Ascending aorta (tissue), 2 donors: ENCODE data around the gene FMO5. TPM values are rescaled to one million over a fixed set of nuclear protein-coding genes. Genes with fewer than 3 reads are reported as not detected.

ENCODE experiments used
- DNase-seq, 2 donors: peaks; one replicate each; pipeline ENCODE4 v3.0.0-alpha.2; 2019; ENCODE audit warnings: low spot score in 2 of 2
- H3K27ac ChIP-seq, 2 donors: fragments of 200-600 bp; sonication (generic); one replicate each; pipeline ENCODE4 v1.5.1; 2016 to 2017; ENCODE audit warnings: mild to moderate bottlenecking in 1 of 2
- H3K27me3 ChIP-seq: fragments of 200-600 bp; sonication (generic); one replicate; pipeline ENCODE4 v1.5.1; 2017
- H3K36me3 ChIP-seq, 2 donors: fragments of 200-600 bp; sonication (generic); one replicate each; pipeline ENCODE4 v1.5.1; 2016
- H3K4me1 ChIP-seq, 2 donors: fragments of 200-600 bp; sonication (generic); one replicate each; pipeline ENCODE4 v1.5.1; 2016 to 2017; ENCODE audit warnings: mild to moderate bottlenecking in 1 of 2
- H3K4me3 ChIP-seq, 2 donors: fragments of 200-600 bp; sonication (generic); one replicate each; pipeline ENCODE4 v1.5.1; 2016 to 2017; ENCODE audit warnings: mild to moderate bottlenecking in 1 of 2
- H3K9me3 ChIP-seq, 2 donors: fragments of 200-600 bp; sonication (generic); one replicate each; pipeline ENCODE4 v1.5.1; 2016
- intact Hi-C: fragments of 100-400 bp; cut with DNase I; formaldehyde crosslinking; loops from one replicate; pipeline ENCODE4 v1.15.1; 2023
- total RNA-seq: library from RNA; depleted of rRNA; stranded (reverse); fragments of >200 nt; gene quantifications from one replicate; pipeline ENCODE4 v1.1.0, GENCODE V29; 2016
- TF ChIP-seq, protein P1 (sequence below), 3 experiments: fragments of 200-600 bp in 2 of 3; fragments of 450-650 bp in 1 of 3; sonication (generic) in 2 of 3; IDR thresholded peaks; one replicate each; pipeline ENCODE4 v1.5.1; 2016 to 2019; ENCODE audit warnings: antibody characterized with exemption in 3 of 3, mild to moderate bottlenecking in 1 of 3, moderate library complexity in 1 of 3

FMO5 gene, protein sequence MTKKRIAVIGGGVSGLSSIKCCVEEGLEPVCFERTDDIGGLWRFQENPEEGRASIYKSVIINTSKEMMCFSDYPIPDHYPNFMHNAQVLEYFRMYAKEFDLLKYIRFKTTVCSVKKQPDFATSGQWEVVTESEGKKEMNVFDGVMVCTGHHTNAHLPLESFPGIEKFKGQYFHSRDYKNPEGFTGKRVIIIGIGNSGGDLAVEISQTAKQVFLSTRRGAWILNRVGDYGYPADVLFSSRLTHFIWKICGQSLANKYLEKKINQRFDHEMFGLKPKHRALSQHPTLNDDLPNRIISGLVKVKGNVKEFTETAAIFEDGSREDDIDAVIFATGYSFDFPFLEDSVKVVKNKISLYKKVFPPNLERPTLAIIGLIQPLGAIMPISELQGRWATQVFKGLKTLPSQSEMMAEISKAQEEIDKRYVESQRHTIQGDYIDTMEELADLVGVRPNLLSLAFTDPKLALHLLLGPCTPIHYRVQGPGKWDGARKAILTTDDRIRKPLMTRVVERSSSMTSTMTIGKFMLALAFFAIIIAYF
- total RNA-seq: 19.6 TPM

DNA sequence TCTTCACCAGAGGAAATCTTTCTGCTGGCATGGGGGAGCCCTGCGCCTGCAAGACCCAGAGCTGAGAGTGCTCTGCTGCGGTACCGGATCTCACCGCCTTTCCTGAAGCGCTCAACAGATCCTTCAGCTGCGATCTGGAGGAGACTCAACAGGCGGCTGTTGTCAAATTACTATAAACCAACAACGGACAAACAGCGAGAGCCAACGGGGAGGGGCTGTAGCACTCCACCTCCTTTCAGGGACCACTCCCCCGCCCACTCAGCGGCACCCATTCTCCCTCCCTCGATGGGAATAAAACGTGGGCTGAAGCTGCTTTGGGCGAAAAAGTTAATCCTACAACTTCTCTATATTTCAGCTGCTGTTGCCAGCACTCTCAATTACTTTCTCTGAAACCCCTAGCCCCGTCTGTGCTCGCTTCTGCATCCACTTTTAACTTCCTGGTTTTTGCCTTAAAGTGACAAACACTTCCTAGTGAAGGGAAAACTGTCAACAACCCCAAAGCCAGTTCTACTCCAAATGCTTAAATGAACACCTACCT is at the start of gene FMO5:
Gene FMO5 (minus strand): TSS at position 147 of the 538 bp plus-strand sequence. CDS start 310 bp downstream, outside the sequence.
- H3K27ac ChIP-seq: peak within 1 kb of the TSS; percentile 73 to 78
- TF ChIP-seq, protein P1, sequence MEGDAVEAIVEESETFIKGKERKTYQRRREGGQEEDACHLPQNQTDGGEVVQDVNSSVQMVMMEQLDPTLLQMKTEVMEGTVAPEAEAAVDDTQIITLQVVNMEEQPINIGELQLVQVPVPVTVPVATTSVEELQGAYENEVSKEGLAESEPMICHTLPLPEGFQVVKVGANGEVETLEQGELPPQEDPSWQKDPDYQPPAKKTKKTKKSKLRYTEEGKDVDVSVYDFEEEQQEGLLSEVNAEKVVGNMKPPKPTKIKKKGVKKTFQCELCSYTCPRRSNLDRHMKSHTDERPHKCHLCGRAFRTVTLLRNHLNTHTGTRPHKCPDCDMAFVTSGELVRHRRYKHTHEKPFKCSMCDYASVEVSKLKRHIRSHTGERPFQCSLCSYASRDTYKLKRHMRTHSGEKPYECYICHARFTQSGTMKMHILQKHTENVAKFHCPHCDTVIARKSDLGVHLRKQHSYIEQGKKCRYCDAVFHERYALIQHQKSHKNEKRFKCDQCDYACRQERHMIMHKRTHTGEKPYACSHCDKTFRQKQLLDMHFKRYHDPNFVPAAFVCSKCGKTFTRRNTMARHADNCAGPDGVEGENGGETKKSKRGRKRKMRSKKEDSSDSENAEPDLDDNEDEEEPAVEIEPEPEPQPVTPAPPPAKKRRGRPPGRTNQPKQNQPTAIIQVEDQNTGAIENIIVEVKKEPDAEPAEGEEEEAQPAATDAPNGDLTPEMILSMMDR (IDR thresholded peaks at IDR 0.05): peak in 2 of 3 experiments; percentile 25 to 31
- intact Hi-C loops: loop anchor here (2.0 kb wide), 1 partner anchor 52 kb away; the partner anchor contains the start of gene PRKAB2

DNA sequence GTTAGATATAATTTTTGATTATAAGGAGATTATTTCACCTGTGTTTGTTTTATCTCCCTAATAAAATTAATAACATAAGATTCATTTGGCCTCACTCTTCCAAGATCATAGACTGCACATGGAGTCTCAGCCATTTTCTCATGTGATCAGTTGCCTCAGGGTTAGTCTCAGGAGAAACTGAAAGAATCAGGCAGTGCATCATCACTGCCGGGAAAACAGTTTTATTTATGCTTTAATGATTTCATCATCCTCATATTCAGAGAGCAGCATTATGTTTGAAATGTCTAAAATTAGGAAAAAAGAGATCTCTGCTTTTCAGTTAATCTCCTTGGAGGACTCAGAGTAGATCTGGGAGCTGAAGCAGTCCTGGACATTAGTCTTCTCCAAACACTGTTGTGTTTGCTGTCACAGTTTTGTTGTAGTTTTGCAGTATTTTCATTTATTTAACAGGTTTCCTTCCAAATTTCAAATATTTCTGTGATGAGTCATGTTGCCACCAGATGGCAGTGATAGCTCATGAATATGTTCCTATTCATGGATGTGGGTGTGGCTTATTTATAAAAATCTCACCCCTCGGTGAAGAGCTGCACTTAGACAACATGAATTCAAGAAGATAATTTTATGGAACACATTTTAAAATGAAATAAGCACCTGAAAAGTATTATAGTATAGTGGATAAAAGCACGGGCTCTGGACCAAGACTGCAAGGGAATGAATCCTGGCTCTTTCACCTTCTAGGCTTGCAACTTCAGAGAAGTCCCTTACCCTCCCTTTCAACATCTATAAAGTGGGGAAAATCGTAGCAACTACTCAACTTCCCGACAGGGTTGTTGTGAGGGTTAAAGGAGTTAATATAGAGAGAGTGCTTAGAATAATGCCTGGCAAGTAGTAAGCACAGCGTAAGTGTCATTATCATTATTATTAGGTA is 48.5 kb upstream of the FMO5 start:
- Histone ChIP-seq H3K4me1 (peaks cover 4 to 11% of the 10 kb centered on the region in 2 donors), H3K27me3 (no peaks in the 10 kb centered on the region), H3K36me3 (peaks cover 33 to 66% of the 10 kb centered on the region in 2 donors), H3K27ac (peak overlapping the region; percentile 23 to 50), H3K9me3 (no peaks in the 10 kb centered on the region), H3K4me3 (peak overlapping the region in 1 of 2 donors; percentile 20)
- TF ChIP-seq, protein P1 (IDR thresholded peaks at IDR 0.05): peak; percentile 33 to 56 (median 42)
- DNase-seq: no peak
- intact Hi-C loops: loop anchor here (1.0 to 5.0 kb wide), 4 partner anchors 31 to 369 kb away; partner anchors contain the start of gene CHD1L

More for the DNA sequence above, at the start of gene FMO5:
- H3K4me3 ChIP-seq: peak within 1 kb of the TSS; percentile 74
- no peaks in the 10 kb centered on the region for H3K9me3 ChIP-seq
- no peaks in the 10 kb centered on the region for H3K27me3 ChIP-seq
- no peaks in the 10 kb centered on the region for H3K36me3 ChIP-seq
- DNase-seq: peak in 1 of 2 donors; percentile 82
- H3K4me1 ChIP-seq: no peaks in the 10 kb centered on the region

DNA sequence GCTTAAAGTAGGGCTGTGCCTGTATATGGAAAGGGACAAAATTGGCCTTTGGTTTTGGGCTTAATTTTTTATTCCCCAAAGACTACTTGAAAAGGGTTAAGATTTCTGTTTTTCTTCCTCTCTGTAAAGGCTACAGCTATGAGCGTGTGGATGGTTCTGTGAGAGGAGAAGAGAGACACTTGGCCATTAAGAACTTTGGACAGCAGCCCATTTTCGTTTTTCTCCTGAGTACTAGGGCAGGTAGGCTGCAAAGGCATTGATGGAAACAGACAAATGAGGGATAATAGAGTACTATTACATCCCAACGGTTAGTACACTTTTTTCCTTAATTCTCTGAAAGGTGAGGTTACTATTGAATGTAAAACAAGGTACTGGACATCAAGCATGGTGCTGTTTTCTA is 46.9 kb upstream of the FMO5 start:
- no peaks in the 10 kb centered on the region for H3K9me3 ChIP-seq
- no peak for DNase-seq
- intact Hi-C loops: loop anchor here (2.0 to 5.0 kb wide), 3 partner anchors 29 to 370 kb away; partner anchors contain the start of gene CHD1L
- peaks cover 36 to 67% of the 10 kb centered on the region in 2 donors for H3K36me3 ChIP-seq
- no peak overlapping the region for H3K4me3 ChIP-seq
- H3K27me3 ChIP-seq: no peaks in the 10 kb centered on the region
- TF ChIP-seq, protein P1 (IDR thresholded peaks at IDR 0.05): no peak
- H3K4me1 ChIP-seq: peaks cover 4 to 11% of the 10 kb centered on the region in 2 donors
- peak overlapping the region in 1 of 2 donors; percentile 23 for H3K27ac ChIP-seq

DNA sequence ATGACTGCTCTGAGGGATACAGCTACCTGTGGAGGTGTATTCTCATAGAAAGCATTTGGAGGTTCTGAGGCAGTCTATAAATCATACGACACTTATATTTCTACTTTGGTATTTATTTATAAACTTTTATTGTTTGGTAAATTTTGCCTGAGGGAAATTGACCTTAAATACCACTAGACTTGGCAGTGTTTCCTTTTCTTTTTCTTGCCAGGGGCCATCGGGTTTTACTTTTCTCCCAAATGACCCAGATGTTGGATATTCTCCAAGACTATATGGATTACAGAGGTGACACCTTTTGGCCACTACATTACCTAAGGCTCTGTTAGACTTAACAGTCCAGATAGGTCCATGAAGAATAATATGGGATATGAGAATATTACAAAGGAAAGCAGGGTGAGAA is 45.6 kb upstream of the FMO5 start:
- H3K9me3 ChIP-seq: no peaks in the 10 kb centered on the region
- DNase-seq: no peak
- H3K4me3 ChIP-seq: no peak overlapping the region
- intact Hi-C loops: loop anchor here (5.0 kb wide), 2 partner anchors 227 to 372 kb away; no protein-coding TSS in a partner anchor
- no peaks in the 10 kb centered on the region for H3K27me3 ChIP-seq
- TF ChIP-seq, protein P1 (IDR thresholded peaks at IDR 0.05): no peak
- H3K4me1 ChIP-seq: peaks cover 4 to 11% of the 10 kb centered on the region in 2 donors
- peaks cover 39 to 65% of the 10 kb centered on the region in 2 donors for H3K36me3 ChIP-seq
- H3K27ac ChIP-seq: no peak overlapping the region

DNA sequence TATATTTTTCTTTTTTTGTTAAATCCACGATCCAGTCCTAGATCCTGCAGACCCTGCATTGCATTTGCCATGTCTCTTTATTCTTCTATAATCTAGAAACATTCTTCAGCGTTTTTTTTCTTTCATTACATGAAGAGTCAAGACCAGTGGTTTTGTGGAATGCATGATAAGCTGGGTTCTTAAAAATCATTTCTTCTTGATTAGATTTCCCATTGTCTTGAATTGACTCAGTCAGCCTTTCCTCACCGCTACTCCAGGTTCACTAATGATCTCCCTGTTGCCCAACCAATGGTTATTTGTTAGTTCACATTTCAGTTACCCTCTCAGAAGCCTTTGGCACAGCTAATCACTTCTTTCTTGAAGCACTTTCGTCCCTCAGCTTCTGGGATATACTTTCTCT is 42.6 kb upstream of the FMO5 start:
- no peak overlapping the region for H3K27ac ChIP-seq
- DNase-seq: no peak
- peaks cover 53 to 79% of the 10 kb centered on the region in 2 donors for H3K36me3 ChIP-seq
- TF ChIP-seq, protein P1 (IDR thresholded peaks at IDR 0.05): no peak
- no peaks in the 10 kb centered on the region for H3K4me1 ChIP-seq
- H3K4me3 ChIP-seq: no peak overlapping the region
- no peaks in the 10 kb centered on the region for H3K9me3 ChIP-seq
- no peaks in the 10 kb centered on the region for H3K27me3 ChIP-seq
- intact Hi-C loops: no loop called here
